Germinal center (tissue), 1 donor: ENCODE measurements around the gene CASP3.
"Not testable (repeated sequence)": the region's sequence is repeated elsewhere in the genome, so short reads cannot be mapped to it uniquely, and the experiment has no call there.

Experiments
- DNase-seq: peaks from one replicate; pipeline ENCODE4 v3.0.0; 2012; ENCODE audit warnings: mixed read lengths, low spot score

The CASP3 gene

DNA sequence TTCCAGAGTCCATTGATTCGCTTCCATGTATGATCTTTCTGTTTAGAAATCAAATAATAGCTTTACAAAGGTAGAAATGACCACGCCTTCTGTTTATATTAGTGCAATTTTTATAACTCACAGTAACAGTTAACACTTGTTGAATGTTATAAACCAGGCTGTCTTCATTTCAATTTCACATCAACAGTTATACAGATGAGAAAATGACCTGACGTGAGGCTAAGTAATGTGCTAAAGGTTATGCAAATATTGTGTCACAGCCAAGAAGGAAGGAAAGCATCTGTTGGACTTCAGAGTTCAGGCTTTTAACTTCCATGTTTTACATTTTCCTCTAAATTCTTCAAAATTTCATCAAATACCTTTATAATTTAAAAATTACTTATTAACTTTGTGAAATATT lies 13.9 kb downstream of the CASP3 start:
- no peak for DNase-seq

DNA sequence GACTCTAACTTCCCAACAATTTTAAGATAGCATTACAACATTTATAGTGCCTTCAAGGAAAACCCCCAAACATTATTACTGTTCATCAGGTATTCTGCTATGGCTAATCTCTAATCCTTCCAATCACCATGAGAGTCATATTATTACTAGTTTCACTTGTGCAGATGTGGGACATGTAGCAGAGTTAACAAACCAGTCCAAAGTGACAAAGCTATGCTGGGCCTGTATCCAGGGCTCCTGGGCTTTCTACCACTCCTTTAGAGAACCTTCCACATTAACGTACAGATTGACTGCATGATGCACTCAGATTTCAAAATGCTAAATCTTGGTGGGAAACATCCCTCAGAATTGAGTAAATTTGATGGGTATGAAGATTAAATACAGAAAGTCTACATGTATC lies 16.4 kb downstream of the CASP3 start:
- DNase-seq = no peak

DNA sequence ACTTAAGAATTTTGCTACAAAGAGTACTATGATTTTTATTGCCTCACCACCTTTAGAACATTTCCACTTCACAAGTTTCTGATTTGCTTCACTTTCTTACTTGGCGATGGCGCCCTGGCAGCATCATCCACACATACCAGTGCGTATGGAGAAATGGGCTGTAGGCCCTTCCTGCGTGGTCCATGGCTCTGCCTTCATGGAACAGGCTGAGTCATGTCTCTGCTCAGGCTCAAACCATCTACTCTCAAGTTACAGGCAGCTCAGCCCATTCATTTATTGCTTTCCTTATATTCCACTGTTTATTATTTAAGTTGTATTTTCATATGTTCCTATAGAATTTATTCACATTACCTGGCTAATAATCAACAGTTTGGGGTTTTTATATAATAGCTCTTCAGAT lies 21.1 kb downstream of the CASP3 start:
- no peak for DNase-seq

DNA sequence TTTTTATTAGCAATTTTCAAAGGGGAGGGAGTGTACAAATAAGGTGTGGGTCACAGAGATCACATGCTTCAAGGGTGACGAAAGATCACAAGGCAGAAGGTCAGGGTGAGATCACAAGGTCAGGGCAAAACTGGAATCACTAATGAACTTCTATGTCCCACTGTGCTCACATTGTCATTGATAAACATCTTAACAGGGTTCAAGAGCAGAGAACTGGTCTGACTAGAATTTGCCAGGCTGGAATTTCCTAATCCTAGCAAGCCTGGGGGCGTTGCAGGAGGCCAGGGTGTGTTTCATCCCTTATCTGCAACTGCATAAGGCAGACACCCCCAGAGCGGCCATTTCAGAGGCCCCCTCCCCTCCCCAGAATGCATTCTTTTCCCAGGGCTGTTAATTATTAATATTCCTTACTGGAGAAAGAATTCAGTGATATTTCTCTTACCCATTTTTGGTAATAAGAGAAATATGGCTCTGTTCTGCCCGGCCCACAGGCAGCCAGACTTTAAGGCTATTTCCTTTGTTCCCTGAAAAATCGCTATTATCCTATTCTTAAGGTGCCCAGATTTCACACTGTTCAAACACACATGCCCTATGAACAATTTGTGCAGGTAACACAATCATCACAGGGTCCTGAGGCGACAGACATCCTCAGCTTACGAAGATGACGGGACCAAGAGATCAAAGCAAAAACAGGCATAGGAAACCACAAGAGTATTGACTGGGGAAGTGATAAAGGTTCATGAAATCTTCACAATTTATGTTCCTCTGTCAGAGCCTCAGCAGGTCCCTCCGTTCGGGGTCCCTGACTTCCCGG lies 23.3 kb downstream of the CASP3 start:
- DNase-seq = not testable (repeated sequence)

DNA sequence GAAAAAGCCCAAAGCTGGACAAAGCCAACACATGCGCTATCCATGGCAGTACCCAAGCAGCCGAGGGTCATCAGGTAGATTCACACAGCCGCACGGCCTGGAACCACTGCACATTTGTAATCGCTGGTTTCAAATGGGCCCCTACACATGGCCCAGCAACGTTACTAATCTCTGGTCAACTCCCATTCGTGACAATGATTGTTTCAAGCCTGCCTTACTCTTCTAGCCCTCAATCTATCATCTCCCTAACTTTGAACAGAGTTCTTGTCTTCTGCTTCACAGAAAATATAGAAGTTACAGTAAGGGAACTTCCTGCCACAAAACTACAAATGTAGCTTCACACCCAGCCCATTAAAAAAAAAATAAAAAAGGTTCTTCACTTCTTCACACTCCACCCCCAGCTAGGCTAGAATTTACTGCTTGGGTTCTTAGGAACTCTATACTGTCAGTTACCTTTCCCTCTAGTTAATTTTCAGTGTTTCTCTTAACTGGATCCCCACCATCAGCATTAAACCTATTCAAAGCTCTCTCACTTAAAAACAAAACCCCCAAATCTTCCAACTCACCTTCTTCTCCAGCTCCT lies 24.2 kb downstream of the CASP3 start:
- no peak for DNase-seq

DNA sequence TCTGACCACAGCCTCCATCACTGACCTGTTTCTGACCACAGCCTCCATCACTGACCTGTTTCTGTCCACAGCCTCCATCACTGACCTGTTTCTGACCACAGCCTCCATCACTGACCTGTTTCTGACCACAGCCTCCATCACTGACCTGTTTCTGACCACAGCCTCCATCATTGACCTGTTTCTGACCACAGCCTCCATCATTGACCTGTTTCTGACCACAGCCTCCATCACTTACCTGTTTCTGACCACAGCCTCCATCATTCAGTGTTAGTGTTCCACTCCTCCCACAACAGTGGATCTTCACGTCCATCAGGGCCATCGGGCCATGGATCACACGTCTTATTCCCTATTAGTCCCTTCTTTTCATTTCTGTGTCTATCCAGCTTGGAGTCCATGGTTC lies 24.7 kb downstream of the CASP3 start:
- DNase-seq = not testable (repeated sequence)

DNA sequence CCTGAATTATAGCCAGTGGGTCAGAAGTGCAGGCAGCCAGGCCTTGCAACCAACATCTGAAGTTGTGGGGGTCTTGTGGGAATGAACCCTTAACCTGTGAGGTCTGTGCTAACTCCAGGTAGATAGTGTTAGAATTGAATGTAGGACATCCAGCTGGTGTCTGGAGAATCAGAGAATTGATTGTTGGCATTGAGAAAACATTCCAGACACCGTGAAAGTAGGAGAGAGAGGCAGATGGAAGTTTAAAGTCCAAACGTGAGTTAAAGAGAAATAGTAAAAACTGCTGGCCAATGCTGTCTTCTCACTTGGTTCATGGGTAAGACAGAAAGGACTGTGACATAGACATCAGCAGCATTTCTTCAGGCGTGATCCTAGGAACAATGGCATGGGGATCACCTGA lies 27.7 kb downstream of the CASP3 start:
- DNase-seq = no peak

DNA sequence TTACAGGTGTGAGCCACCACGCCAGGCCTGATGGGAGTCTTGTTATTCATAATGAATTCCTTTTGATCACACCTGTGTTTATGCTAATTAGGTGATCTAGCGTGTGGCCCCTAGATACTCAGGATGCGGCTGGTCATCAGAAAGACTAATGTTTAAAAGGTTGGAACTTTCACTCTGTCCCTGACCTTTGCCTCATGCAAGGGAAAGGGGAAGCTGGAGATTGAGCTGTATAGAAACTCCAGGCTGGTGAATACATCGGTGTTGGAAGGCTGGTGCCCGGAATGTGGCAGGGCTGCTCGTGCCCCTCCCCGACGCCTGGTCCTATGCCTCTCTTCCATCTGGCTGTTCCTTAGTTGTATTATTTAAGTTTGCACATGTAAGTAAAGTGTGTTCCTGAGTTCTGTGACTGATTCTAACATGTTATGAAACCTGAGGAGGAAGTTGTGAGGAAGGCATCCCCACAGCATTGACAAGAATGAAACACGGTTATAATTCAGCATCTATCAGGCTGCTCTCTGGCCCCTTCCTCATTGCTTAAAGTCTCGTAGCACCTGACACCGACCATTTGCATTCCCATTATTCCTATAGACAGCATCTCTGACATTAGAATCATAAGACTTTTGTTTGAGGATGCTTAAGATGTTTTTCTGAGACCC lies 28.9 kb downstream of the CASP3 start:
- no peak for DNase-seq

DNA sequence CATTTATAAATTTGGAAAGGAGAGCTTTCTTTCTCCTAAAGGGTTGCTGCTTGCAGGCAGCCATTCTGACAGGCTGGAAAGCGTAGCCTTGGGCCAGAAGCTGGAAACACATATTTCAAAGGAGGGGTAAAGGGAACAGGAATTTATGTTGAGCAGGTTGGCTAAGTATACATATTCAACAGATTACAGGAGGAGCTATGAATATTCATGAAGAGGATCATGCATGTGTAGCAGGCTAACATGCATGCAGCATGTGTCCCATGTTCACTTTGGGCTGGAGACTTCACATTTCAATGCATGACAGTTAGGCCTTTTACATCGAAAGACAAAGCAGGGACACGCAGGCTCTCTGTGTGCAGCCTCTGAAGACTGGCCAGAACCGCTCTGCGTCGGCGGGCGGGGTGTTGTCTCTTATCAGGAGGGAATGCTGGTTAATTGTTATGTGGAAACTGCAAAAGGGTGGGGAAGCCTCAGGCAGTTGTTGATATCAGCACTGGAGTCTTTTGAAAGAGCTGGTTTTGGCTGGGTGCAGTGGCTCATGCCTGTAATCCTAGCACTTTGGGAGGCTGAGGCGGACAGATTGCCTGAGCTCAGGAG lies 31.5 kb downstream of the CASP3 start:
- no peak for DNase-seq

DNA sequence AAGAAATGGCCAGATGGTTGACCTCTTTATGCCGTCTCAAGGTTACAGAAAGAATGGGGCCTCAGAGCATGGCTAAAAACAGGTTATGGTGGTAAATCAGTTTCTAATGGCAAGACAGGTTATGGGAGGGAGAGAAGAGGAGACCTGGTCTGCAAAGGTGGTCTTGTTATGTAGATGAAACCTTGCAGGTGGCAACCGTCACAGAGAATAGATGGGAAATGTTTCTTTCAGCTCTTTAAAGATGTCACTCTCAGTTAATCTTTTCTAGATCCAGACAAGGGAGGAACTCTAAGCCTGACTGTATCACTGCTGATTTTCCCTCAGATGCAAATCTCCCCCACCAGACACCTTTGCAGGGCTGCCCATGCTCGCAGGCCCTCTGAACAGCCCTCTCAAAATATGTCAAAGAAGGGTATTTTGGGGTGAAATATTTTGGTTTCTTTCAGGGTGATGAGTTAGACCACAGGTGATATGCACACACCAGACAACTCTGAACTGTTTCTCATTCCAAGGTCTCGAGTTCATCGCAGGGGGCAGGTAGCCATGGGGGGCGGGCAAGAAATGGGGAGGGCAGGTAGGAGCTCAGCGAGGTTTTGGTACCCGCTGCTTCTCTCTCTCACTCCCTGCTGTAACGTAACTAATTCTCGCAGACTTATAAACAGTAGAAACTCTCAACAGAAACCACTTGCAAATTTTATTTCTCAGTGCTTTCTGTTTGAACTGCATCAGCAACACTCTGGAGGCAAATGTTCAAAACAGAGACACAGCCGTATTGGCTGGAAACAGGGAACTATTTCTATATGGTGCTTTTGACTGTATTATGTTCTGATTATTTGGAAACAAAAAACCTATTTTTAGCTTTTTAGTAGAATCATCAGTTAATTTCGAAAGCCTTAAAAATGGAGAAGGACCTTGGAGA lies 32.4 kb downstream of the CASP3 start:
- peak; percentile 45 for DNase-seq

DNA sequence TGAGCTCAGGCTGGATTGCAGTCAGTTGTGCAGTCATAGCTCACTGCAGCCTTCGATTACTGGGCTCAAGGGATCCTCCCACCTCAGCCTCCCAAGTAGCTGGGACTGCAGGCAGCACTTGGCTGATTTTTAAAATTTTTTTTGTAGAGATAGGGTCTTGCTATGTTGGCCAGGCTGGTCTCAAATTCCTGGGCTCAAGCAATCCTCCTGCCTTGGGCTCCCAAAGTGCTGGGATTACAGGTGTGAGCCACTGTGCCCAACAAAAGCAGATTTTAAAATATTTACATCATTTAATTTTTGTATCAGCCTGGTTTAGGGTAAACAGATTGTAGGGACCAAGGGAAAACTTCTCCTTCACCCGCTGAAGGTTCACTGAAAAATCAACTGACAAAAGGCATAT lies 33.1 kb downstream of the CASP3 start:
- not testable (repeated sequence) for DNase-seq

DNA sequence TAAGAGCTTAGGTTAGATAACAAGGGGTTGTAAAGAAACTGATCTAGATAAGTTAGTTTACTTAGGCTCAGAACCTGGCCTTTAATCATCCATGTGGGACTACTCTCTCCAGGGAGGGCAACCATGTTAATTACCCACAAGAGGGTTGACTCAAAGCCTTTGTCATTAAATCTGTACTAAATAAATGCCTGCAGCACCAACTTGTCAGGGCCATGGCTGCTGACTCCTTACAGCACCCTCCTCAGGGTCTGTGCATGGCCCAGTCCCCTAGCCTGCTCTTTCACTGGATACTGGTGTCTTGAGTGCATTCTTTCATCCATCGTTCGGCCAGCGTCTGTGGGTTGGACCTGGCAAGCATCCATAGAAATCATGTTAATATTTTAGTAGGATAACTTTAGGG lies 34.7 kb downstream of the CASP3 start:
- DNase-seq = no peak

DNA sequence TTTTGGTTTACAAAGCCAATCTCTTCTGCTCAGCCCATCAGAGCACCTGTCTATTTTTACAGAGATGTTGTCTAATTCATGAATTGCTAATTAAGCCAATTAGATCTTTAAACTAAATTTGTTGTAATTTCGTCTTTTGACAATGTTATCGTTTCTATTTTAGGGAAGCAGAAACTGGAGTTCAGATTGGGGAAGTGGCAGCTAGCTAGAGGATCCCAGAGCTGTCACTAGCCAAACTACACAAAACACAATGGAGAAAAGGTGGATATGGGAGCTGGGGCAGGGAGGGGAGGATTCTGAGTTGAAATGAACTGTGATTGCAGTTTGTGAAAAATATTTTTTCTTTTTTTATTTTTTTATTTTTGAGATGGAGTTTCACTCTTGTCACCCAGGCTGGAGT lies 35.8 kb downstream of the CASP3 start:
- DNase-seq = no peak

DNA sequence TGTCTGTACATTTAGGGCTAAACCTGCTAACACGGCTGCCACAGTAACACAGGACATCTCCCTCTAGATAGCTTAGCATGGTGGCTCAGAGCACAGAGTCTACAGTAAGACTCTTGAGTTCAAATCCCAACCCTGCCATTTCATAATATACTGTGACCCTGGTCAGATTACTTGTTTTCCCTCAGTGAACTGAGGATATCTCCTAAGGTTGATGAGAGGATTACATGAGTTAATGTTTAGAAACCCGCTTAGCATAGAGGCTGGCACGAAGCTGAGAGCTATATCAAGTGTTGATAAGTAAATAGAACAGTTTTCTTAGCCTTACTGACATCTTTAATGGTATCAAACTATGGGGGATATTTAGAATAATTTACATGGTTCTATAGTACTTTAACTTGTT lies 37.2 kb downstream of the CASP3 start:
- no peak for DNase-seq

DNA sequence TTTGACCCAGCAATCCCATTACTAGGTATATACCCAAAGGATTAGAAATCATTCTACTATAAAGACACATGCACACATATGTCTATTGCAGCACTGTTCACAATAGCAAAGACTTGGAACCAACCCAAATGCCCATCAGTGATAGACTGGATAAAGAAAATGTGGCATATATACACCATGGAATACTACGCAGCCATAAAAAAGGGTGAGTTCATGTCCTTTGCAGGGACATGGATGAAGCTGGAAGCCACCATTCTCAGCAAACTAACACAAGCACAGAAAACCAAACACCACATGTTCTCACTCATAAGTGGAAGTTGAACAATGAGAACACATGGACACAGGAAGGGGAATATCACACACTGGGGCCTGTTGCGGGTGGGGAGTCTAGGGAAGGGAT lies 41.8 kb downstream of the CASP3 start:
- DNase-seq = not testable (repeated sequence)

DNA sequence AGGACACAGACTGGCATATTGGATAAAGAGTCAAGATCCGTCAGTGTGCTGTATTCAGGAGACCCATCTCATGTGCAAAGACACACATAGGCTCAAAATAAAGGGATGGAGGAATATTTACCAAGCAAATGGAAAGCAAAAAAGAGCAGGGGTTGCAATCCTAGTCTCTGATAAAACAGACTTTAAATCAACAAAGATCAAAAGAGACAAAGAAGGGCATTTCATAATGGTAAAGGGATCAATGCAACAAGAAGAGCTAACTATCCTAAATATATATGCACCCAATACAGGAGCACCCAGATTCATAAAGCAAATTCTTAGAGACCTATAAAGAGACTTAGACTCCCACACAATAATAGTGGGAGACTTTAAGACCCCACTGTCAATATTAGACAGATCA lies 46.4 kb downstream of the CASP3 start:
- not testable (repeated sequence) for DNase-seq

DNA sequence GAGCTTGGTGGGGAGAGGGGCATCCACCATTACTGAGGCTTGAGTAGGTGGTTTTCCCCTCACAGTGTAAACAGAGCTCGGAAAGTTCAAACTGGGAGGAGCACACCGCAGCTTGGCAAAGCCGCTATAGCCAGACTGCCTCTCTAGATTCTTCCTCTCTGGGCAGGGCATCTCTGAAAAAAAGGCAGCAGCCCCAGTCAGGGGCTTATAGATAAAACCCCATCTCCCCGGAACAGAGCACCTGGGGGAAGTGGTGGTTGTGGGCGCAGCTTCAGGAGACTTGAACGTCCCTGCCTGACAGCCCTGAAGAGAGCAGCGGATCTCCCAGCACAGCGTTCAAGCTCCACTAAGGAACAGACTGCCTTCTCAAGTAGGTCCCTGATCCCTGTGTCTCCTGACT lies 48.3 kb downstream of the CASP3 start:
- not testable (repeated sequence) for DNase-seq

DNA sequence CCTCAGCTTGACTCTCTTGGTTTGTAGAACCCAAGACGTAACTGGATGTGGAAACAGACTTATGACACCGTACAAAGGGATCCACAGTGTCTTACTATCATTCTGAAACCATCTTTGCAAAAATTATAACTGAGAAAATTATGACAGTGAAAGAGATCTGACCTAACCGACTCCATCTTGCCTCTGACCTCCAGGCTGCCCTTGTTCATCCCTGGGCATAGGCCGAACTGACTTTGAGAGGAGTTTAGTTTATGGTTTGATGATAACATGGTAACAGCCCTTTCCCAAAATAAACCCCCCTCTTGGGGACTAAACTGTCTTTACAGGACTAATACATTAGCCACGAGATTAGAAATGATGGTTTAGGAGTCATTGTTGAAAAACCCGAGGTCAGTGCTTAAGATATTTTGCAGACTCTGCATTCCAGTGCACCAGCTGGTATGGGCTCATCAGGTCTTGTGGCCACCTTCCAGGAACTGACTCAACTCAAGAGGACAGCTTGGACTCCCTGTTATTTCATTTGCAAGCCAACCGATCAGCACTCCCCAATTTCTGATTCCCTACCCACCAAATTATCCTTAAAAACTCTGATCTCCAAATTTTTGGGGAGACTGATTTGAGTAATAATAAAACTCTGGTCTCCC lies 49.6 kb downstream of the CASP3 start:
- DNase-seq = no peak

DNA sequence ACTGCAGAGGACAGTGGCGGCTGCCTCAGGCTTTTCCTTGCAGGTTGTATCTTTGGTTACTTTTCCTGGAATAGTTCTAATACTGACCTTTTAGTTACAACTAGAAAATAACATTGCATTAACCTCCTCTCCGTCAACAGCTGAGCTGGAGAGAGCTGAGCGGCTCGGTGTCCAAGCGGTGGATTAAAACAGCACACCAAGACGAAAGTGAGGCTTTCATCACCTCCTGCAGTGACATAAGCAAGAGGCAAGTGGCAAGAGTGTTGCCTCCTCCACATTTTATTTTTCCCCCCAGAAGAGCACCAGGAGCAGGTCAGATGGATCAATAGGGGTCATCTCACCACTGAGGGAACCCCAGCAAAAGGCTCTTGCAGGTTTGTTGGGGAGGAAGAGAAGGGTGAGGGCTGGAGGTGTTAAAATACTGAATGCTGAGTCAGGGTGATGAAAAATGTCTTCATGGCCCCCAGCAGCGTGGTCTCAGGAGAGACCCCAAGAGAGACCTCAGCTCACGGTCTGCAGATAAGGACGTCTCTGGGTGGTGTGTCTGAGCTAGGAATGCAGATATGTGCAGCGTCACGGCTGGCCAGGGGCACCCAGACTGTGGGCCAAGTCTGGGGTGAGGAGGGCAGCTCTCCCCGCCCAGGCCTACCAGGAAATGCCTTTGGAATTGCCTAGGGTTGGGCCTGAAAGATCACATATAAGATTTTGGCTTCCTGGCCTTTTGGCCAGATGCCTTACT lies 50.3 kb downstream of the CASP3 start:
- DNase-seq = no peak

DNA sequence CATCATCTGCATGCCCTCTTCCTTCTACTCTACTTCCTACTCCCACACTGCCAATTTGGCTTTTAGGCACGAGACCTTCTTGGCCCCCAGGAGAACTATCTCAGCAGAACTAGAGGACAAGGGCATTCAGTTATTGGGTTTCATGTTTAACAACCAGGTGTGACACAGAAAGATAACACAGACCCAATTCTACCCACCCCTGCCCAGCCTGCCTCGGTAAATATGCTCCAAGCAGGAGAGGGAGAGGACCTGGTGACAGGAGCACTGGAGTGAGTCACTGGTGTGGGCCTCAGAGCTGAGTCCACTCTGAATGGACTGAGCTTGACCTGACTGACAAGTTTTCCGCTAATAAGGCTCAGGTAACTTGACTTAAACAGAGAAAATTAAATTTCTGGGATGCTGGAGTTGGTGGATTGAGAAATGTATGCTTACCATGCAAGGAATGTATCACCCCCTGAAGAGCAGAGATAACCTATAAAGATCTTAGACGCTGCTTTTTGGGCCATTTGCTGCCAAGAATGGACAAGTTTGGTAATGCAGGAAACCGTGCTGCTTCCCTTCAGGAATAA lies 52.5 kb downstream of the CASP3 start:
- DNase-seq = no peak
